Keratinocyte (primary cell): ENCODE measurements around the gene GMFB. TPM values are rescaled to one million over a fixed set of nuclear protein-coding genes. Genes with fewer than 3 reads are reported as not detected.

Experiments used
- DNase-seq: peaks from one replicate; pipeline ENCODE4 v3.0.0-alpha.2; 2011; ENCODE audit warnings: low read depth, missing footprints, low spot score
- FAIRE-seq: peaks from 2 replicates; lab custom pipeline; 2011; peaks lifted over from hg19 to GRCh38; lab: Jason Lieb, UNC
- H2AFZ ChIP-seq: 2 replicates; pipeline ENCODE4 v1.6.0; 2012; ENCODE audit warnings: low read length, control low read depth, inconsistent platforms; ENCODE audit not compliant: control insufficient read depth
- H3K27ac ChIP-seq: 2 replicates; pipeline ENCODE4 v1.5.1; 2011; ENCODE audit warnings: low read length; ENCODE audit not compliant: control insufficient read depth, insufficient read depth
- H3K27me3 ChIP-seq: 3 replicates; pipeline ENCODE4 v1.6.0; 2011; ENCODE audit warnings: low read length; ENCODE audit not compliant: control insufficient read depth, insufficient read depth; ENCODE audit errors: extremely low read depth
- H3K36me3 ChIP-seq, 2 experiments: 2 replicates in 1 of 2; 3 replicates in 1 of 2; pipeline ENCODE4 v1.5.1; 2011; ENCODE audit warnings: low read length in 2 of 2, mild to moderate bottlenecking in 1 of 2; ENCODE audit not compliant: control insufficient read depth in 2 of 2, insufficient read depth in 2 of 2; ENCODE audit errors: extremely low read depth in 1 of 2
- H3K4me1 ChIP-seq: 3 replicates; pipeline ENCODE4 v1.5.1; 2011; ENCODE audit warnings: low read length; ENCODE audit not compliant: control insufficient read depth, insufficient read depth; ENCODE audit errors: extremely low read depth
- H3K4me2 ChIP-seq: 3 replicates; pipeline ENCODE4 v1.6.0; 2011; ENCODE audit warnings: low read depth, low read length; ENCODE audit not compliant: control insufficient read depth, insufficient read depth; ENCODE audit errors: extremely low read depth
- H3K4me3 ChIP-seq, 3 experiments: fragments of 200-600 bp in 1 of 3; sonication (generic) in 1 of 3; 2 replicates in 2 of 3; 3 replicates in 1 of 3; pipeline ENCODE4 v1.5.1; 2011 to 2016; ENCODE audit warnings: low read length in 3 of 3, mild to moderate bottlenecking in 3 of 3, control low read depth in 2 of 3, inconsistent platforms in 1 of 3, low read depth in 1 of 3, mixed read lengths in 1 of 3, mixed run types in 1 of 3, moderate library complexity in 1 of 3; ENCODE audit not compliant: control insufficient read depth in 2 of 3, insufficient read depth in 2 of 3; ENCODE audit errors: extremely low read depth in 1 of 3
- H3K79me2 ChIP-seq: 2 replicates; pipeline ENCODE4 v1.6.0; 2012; ENCODE audit warnings: low read length; ENCODE audit not compliant: control insufficient read depth, insufficient read depth
- H3K9ac ChIP-seq: 3 replicates; pipeline ENCODE4 v1.6.0; 2011; ENCODE audit warnings: low read length; ENCODE audit not compliant: control insufficient read depth, insufficient read depth; ENCODE audit errors: extremely low read depth
- H3K9me1 ChIP-seq: 3 replicates; pipeline ENCODE4 v1.6.0; 2011; ENCODE audit warnings: low read length; ENCODE audit not compliant: control insufficient read depth, insufficient read depth; ENCODE audit errors: extremely low read depth
- H3K9me3 ChIP-seq: 2 replicates; pipeline ENCODE4 v1.5.1; 2012; ENCODE audit warnings: low read depth, low read length; ENCODE audit not compliant: control insufficient read depth
- H4K20me1 ChIP-seq: 3 replicates; pipeline ENCODE4 v1.6.0; 2011; ENCODE audit warnings: low read length; ENCODE audit not compliant: control insufficient read depth, insufficient read depth; ENCODE audit errors: extremely low read depth
- CTCF ChIP-seq, 3 experiments: IDR thresholded peaks in 1 of 3; conservative IDR thresholded peaks in 1 of 3; optimal IDR thresholded peaks in 1 of 3; 2 replicates in 2 of 3; 3 replicates in 1 of 3; pipeline versions ENCODE3 to v1.5.1; 2011; ENCODE audit warnings: low read length in 3 of 3, mild to moderate bottlenecking in 3 of 3, moderate library complexity in 2 of 3, control low read depth in 1 of 3, inconsistent platforms in 1 of 3; ENCODE audit not compliant: insufficient read depth in 2 of 3; ENCODE audit errors: extremely low read depth in 1 of 3
- EZH2 ChIP-seq: IDR thresholded peaks from one replicate; pipeline ENCODE4 v1.6.1; 2012; ENCODE audit warnings: inconsistent platforms, mild to moderate bottlenecking, low read length, moderate library complexity
- dilution Hi-C: fragments of 300-500 bp; cut with MboI; formaldehyde crosslinking; loops from one replicate; pipeline ENCODE4 v1.7.0; 2020; ENCODE audit warnings: low sequenced_read_pairs; ENCODE audit not compliant: extremely low pct_ligation_motif_present
- polyA plus RNA-seq, 5 experiments: library from polyadenylated mRNA; depleted of rRNA in 3 of 5; stranded (reverse) in 3 of 5; stranded (forward) in 1 of 5; unstranded in 1 of 5; fragments of >200 nt; gene quantifications; 1 replicate in 1 of 5; 2 replicates in 3 of 5; 3 replicates in 1 of 5; pipeline versions ENCODE4 v1.2.1 to v1.2.3, GENCODE V29; 2011 to 2012; ENCODE audit warnings: missing spikeins in 2 of 5, low read depth in 1 of 5, low replicate concordance in 1 of 5

Gene GMFB
- polyA plus RNA-seq, 1 donor (not counting 4 experiments of a cell fraction or from before 2014, with no cell fraction given): 50.5 TPM

GRCh38 chr14:54451121-54451601 is 37.6 kb downstream of the GMFB start:
- no peak for FAIRE-seq

GRCh38 chr14:54450535-54450934 is 38.2 kb downstream of the GMFB start:
- dilution Hi-C loops: no loop called here
- TF ChIP-seq CTCF (optimal IDR thresholded peaks at IDR 0.05 in 1 of 3, IDR thresholded peaks at IDR 0.05 in 1 of 3, conservative IDR thresholded peaks at IDR 0.05 in 1 of 3; ENCODE audit: extremely low read depth in 1 of 3, insufficient read depth in 2 of 3, low read length in 3 of 3) (no peak), EZH2 (no peak)
- H3K4me1 ChIP-seq: peaks cover 26% of the 10 kb centered on the region
- no peaks in the 10 kb centered on the region for H3K9me3 ChIP-seq
- H3K79me2 ChIP-seq: no peaks in the 10 kb centered on the region
- H3K27ac ChIP-seq: no peak overlapping the region
- no peak overlapping the region for H3K4me3 ChIP-seq
- no peaks in the 10 kb centered on the region for H4K20me1 ChIP-seq
- FAIRE-seq (no peak), DNase-seq (no peak)
- no peaks in the 10 kb centered on the region for H3K36me3 ChIP-seq
- H3K9ac ChIP-seq: no peak overlapping the region
- H2AFZ ChIP-seq: no peak overlapping the region
- no peaks in the 10 kb centered on the region for H3K9me1 ChIP-seq
- H3K4me2 ChIP-seq: no peak overlapping the region
- H3K27me3 ChIP-seq: no peaks in the 10 kb centered on the region

More at GRCh38 chr14:54451121-54451601, 37.6 kb downstream of the GMFB start:
- Histone ChIP-seq H3K4me3 (no peak overlapping the region), H4K20me1 (no peaks in the 10 kb centered on the region), H2AFZ (no peak overlapping the region), H3K9me3 (no peaks in the 10 kb centered on the region), H3K27ac (no peak overlapping the region), H3K4me1 (peaks cover 20% of the 10 kb centered on the region), H3K9ac (no peak overlapping the region), H3K9me1 (no peaks in the 10 kb centered on the region), H3K4me2 (no peak overlapping the region), H3K79me2 (no peaks in the 10 kb centered on the region), H3K36me3 (no peaks in the 10 kb centered on the region), H3K27me3 (no peaks in the 10 kb centered on the region)
- TF ChIP-seq EZH2: no peak
- TF ChIP-seq CTCF (optimal IDR thresholded peaks at IDR 0.05 in 1 of 3, IDR thresholded peaks at IDR 0.05 in 1 of 3, conservative IDR thresholded peaks at IDR 0.05 in 1 of 3; ENCODE audit: extremely low read depth in 1 of 3, insufficient read depth in 2 of 3, low read length in 3 of 3): no peak
- dilution Hi-C loops: no loop called here
- no peak for DNase-seq
